Effector CD8-positive, alpha-beta T cell (primary cell): ENCODE data around the gene STK24.
A peak's percentile ranks its signal among the peaks of the same experiment; 100 is the strongest.
"Not testable (repeated sequence)": the region's sequence is repeated elsewhere in the genome, so short reads cannot be mapped to it uniquely, and the experiment has no call there.

ENCODE experiments used
- DNase-seq: peaks from one replicate; lab custom pipeline; 2025; lab: John Stamatoyannopoulos, UW

STK24 gene

DNA sequence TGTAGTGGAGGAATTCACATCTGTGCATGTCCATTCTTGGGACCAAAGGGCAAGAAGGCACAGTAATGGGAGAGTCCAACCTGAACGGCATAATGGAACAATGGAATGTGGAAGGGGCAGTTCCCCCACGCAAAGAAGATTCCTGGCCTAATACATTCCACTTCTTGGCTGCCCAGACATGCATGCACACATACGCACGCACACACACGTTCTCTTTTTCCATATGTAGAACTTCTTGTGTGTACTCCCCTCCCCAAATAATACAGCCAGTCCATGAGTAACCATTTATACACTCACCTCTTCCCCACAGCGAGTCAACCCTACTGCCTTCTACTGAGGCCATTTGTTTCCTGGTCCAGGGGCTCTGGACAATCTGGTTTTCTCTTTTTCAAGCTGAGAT is 6.0 kb upstream of the STK24 start:
- no peak for DNase-seq

- DNase-seq, result no peak
Measured at GRCh38 chr13:98581971-98582702, 5.2 kb upstream of the STK24 start.

- DNase-seq, result no peak
Measured at GRCh38 chr13:98581381-98581780, 4.5 kb upstream of the STK24 start.

GRCh38 chr13:98580420-98580819 is 3.5 kb upstream of the STK24 start:
- DNase-seq, result no peak

DNA sequence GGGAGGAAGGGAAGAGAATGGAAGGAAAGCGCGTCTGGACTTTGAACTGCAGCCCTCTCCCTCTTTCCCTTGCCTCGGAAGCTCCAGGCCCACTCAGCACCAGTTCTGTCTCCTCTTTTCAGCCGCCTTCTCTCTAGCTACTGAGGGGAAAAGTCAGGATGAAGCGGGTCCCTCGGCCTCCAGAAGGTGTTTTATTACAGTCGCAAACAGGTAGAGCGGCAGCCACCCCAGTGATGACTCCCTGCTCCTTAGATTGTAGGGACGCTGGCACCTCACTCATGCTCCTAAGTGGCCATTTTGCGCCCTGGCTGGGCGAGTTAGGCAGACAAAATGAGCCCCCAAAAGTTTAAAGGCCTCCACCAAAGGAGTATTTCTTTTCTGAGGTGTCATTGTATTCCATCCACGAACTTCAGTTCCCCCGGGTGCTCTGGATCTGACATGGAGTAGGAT is 954 bp upstream of the STK24 start:
- DNase-seq, result no peak

GRCh38 chr13:98576200-98576945 is 534 bp downstream of the STK24 start:
- peak; percentile 7 for DNase-seq

- no peak for DNase-seq
Measured at GRCh38 chr13:98575904-98576199, 1.1 kb downstream of the STK24 start.

- no peak for DNase-seq
Measured at GRCh38 chr13:98575009-98575903, 1.7 kb downstream of the STK24 start.

- no peak for DNase-seq
Measured at GRCh38 chr13:98571955-98572662, 4.8 kb downstream of the STK24 start.

DNA sequence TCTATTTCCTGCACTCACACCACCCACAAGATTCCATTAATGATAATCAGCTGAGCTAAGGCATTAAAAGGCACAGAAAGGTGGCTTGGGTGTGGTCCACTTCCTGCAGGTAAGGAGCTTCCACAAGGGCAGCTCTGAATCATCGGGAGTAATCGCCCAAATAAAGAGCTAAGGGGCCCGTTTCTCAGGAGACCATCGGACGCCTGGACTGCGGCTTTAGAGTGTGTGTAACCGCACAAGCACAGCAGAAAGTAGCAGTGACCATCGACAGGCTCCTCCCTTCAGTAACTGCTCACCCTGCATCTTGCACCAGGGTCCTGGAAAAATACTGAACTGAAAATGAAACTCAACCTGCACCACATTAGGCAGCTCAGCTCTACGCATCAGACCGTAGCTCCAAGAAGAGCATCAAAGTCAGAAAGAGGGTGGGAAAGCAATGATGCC is 6.0 kb downstream of the STK24 start:
- no peak for DNase-seq

- not testable (repeated sequence) for DNase-seq
Measured at GRCh38 chr13:98569494-98570367, 7.2 kb downstream of the STK24 start.

- no peak for DNase-seq
Measured at GRCh38 chr13:98568918-98569317, 8.0 kb downstream of the STK24 start.

- DNase-seq, result no peak
Measured at GRCh38 chr13:98567140-98567539, 9.8 kb downstream of the STK24 start.

DNA sequence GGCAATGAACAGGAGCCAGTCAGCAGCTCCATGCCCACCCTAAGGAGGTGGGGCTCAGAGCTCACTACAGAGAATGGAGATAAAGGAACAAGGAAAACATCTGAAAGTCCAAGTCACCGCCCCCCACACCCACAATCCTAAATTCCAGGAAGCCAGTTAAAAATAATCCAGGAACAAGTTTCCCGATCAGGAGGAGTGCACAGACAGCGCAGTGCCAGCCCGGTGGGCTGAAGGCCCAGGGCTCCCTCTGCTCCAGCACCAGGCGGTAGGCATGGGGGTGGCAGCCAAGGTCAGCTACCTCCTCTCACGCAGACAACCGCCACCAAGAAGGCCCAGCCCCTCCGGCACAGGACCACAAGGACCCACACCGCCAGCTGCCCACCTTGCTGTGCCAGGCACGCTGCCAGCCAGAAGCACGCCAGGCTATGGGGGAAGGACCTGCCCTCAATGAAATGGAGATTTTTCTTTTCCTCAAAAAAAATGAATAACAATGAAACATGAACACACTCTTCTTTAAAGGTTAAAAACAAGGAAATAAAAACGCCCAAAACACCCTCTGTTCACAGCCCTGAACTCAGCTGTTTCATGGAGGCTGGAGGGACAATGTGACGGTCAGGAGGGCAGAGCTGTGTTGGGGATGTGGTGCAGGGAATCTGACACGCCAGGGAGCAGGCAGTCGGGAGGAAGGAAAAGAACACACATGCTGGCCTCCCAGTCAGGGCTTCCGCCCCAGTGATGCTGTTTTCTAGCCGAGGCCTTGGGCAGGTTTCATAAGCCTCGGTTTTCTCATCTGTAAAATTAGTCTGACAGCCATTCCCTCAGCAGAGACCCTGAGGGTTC is 11.0 kb downstream of the STK24 start:
- no peak for DNase-seq

DNA sequence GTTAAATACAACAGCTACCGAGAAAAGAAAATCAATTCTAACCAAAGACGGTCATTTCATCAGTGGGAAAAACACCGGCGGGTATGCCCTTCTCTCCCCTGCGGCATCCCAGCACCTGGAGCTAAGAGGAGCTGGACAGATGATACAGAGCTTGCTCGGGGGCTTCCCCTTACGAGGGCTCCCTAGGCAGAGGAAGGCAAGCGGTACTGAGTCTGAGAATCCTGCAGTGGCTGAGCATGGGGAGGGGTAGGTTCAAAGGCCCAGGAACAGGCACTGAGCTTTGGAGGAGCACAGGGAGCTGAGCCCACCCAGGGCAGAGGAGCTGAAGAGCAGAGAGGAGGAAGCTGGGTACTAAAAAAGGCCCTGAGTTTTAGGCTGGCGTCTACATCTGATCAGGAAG is 12.7 kb downstream of the STK24 start:
- no peak for DNase-seq

- DNase-seq, result no peak
Measured at GRCh38 chr13:98563071-98563470, 13.8 kb downstream of the STK24 start.

- DNase-seq, result no peak
Measured at GRCh38 chr13:98559169-98559568, 17.7 kb downstream of the STK24 start.

DNA sequence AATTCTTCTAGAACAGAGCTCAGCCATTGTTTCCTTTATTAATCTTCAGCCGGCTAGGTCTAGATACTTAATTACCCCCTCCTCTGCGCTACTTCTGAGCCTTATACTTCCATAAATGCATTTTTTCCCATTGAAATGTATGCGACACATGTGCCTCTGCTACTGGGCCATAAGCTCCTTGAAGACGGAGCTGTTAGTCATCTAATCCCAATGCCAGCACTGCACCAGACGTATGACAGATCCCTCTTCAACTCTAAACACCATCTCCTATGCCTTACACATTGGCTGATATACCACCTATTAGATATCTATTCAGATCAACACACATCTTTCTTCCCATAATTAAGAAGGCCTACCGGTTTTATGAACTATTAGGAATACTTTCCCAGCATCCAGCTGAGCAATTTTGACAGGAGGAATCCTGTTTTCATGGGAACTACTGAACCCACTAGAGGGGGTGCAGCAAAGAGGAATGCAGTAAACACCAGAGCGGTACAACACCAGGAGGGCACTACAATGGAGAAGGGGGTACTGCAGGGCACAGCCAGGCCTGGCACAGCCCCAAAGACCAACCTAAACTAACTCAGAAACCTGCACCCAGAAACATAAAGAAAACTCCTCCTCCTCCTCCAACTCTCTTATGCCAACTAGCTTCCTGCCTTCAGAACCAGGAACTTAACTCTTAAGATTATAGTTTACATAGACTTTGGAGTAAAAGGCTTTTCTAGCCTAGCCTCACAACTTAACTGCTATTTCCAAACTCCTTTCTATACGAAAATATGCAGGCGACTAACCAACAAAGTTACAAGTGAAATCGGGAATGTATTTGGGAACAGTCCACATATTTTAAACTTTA is 18.7 kb downstream of the STK24 start:
- DNase-seq, result no peak
